Posterior vena cava (tissue), 2 donors: ENCODE measurements around the gene JSRP1. TPM values are rescaled to one million over a fixed set of nuclear protein-coding genes. Genes with fewer than 3 reads are reported as not detected.
A peak's percentile ranks its signal among the peaks of the same experiment; 100 is the strongest.
"Not testable (repeated sequence)": the region's sequence is repeated elsewhere in the genome, so short reads cannot be mapped to it uniquely, and the experiment has no call there.

Experiments
- DNase-seq: peaks from one replicate; pipeline ENCODE4 v3.0.0-alpha.2; 2020; ENCODE audit warnings: low spot score
- intact Hi-C, 2 donors: fragments of 100-400 bp; cut with DNase I; formaldehyde crosslinking; loops; one replicate each; pipeline versions ENCODE4 v1.14.1 to v1.14.2; 2022 to 2023
- total RNA-seq, 2 donors: library from RNA; stranded (reverse); fragmentation: NEBNext Ultra II Directional; extraction: Animal tissue kit (Norgen Biotek cat#: 25700); gene quantifications; one replicate each; pipeline ENCODE4 v1.2.1, GENCODE V29; 2021
- donor health status: DM: yes; HTN: yes; CAD: no.
- donor health status: DM: yes; HTN: yes; CAD: no.

Gene JSRP1
- total RNA-seq, 2 donors from 2014 or later, result not detected

DNA sequence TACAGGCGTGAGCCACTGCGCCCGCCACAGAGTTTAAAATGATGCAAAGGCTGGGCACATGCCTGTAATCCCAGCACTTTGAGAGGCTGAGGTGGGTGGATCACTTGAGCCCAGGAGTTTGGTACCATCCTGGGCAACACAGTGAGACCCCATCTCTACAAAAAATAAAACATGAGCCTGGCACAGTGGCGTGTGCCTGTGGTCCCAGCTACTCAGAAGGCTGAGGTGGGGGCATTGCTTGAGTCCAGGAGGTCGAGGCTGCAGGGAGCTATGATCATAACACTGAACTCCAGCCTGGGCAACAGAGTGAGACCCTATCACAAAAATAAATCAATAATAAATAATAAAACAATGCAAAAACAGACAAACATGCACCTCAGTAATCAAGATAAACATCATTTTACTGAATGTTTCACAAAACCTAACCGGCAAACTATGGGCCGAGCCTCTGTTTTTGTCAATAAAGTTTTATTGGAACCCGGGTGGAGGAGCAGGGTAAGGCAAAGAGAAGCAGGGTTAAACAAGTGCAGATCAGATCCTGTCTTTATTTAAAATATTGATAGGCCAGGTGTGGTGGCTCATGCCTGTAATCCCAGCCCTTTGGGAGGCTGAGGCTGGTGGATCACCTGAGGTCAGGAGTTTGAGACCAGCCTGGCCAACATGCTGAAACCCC, 27.8 kb upstream of the JSRP1 start:
- intact Hi-C loops, result no loop called here
- DNase-seq, result no peak

GRCh38 chr19:2282862-2283237, 26.6 kb upstream of the JSRP1 start:
- intact Hi-C loops, result no loop called here

DNA sequence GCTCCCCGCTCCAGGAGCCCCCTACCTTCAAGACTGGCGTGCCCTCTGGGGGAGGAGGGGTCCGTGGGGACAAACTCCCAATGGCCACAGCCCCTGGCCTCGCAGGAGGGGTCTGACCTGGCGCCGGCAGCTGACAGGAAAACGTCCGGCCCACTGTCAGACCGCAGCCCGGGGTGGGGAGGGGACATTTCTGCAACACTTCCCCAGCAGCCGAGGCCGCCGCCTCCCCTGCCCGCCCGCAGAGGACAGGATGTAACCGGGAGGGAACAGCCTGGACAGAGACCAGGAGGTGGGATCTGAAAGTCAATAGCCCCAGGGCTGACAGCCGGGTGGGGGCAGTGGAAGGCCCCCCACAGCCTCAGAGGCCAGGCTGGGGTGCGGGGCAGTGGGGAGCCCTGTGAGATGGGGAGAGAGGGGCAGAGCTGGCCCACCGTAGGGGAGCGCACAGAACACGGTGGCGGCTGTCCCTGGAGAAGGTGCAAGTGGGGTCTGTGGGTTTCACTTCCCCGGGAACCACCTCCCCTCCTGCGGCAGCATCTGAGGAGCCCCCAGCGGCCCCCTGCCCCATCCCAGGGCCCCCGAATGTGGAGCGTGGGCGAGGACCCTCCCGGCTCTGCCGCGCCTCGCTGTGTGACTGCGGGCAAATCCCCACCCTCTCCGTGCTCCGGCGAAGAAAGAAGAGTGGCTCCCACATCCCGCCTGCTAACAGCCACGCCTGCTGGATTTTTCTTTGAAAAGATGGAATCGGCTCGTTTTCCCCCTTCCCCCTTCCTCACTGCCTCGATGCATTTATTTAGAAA, 26.0 kb upstream of the JSRP1 start, which contains the start of gene PEAK3:
Gene PEAK3 (minus strand): TSS at position 114 of the 800 bp plus-strand sequence. CDS start 1,244 bp downstream, outside the sequence.
- intact Hi-C loops, result no loop called here
- peak; percentile 95 for DNase-seq

More at GRCh38 chr19:2282862-2283237, 26.6 kb upstream of the JSRP1 start:
- DNase-seq, result no peak

GRCh38 chr19:2281265-2282061, 25.2 kb upstream of the JSRP1 start:
- DNase-seq, intact Hi-C loops: not testable (repeated sequence)

GRCh38 chr19:2280633-2281264, 24.5 kb upstream of the JSRP1 start:
- intact Hi-C loops, result no loop called here
- DNase-seq, result no peak

DNA sequence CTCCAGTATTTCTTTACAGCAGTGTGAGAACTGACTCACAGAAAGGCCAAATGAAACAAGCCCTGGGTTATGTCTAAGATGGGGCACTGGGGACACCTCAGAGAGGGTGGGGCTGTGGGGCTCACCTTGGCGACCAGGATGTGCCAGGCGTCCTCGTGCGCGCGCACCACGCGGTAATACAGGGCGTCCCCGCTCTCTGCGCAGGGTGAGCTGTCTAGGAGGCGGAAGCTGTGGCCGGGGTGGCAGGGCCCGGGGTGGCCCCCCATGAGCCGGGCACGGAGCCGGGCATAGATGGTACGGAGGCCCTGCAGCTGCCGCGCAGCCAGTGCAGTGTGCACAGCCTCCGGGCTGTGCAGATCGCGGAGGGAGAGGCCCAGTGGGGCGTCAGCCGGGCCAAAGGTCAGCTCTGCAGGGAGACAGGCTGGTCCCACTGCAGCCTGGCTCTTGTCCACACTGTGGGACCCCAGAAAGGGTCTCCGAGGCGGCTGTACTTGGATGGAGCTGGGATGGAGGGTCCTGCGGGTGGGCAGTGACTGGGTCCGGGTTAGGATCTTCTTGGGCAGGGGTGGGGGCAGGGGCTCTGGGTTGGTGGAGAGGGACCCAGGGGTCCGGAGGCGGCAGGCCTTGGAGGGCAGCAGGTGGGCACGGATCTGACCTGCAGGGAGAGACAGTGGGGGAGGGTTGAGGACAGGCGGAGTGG, 22.4 kb upstream of the JSRP1 start:
- no peak for DNase-seq
- intact Hi-C loops, result loop anchor here in 1 of 2 donors (5.0 kb wide), 1 partner anchor 114 kb away; no protein-coding TSS in a partner anchor

GRCh38 chr19:2277138-2277537, 20.9 kb upstream of the JSRP1 start:
- no peak for DNase-seq
- intact Hi-C loops, result loop anchor here in 1 of 2 donors (5.0 kb wide), 1 partner anchor 115 kb away; no protein-coding TSS in a partner anchor

DNA sequence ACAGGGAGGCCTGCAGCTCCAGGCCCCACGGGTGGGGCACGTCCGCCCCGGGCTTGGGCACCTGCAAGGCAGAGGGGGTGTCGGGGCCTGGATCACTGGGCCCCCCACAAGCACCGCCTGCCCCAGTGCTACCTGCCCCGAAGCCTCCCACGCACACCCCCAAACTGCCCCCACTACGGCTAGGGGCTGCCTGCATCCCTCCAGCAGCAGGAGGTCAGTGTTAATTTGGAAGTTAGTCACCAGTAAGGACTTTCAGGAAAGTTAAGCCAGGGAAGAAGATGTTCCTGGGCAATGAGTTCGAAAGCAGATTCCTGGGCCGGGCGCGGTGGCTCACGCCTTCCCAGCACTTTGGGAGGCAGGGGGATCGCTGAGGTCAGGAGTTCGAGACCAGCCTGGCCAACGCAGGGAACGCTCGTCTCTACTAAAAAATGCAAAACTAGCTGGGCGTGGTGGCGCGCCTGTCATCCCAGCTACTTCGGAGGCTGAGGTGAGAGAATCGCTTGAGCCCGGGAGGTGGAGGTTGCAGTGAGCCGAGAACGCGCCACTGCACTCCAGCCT, 20.3 kb upstream of the JSRP1 start:
- intact Hi-C loops, result loop anchor here in 1 of 2 donors (5.0 kb wide), 1 partner anchor 116 kb away; no protein-coding TSS in a partner anchor
- DNase-seq, result no peak

DNA sequence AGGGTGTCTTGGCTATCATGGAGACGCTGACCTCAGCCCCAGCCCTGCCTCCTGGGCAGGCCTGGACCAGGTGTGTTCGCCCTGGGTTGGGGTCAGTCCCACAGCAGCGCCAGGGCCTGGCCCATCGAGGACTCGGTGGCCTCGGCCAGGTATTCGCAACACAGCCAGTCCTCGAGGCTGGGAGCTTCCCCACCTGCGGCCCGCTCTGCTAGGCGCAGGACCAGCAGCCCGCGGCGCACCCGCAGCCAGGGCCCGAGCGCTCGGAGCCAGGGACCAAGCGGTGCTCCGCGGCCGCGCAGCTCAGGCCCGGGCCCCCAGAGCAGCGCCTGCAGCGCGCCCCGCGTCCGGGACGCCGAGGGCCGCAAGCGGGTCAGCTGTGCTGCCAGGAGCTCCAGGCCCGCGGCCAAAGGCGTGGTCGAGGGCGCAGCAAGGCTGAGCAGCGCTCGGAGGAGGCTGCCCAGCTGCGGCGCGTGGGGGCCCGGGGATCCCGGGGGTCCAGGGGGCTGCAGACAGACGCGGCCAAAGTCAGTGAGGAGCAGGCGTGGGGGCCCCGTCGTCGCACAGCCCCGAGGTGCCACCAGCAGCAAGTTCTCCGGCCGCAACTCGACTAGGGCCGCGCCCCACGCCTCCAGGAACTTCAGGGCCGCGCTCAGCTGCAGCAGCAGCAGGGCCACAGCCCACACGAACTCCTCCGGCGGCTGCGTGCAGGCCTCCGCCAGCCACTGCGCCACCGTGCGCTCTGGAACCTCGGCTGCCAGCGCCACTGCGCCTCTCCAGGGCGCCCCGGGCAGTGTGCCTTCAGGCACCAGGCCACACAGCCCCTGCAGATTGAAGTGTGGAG, 19.6 kb upstream of the JSRP1 start:
- intact Hi-C loops, result loop anchor here in 1 of 2 donors (5.0 kb wide), 1 partner anchor 116 kb away; no protein-coding TSS in a partner anchor
- no peak for DNase-seq

DNA sequence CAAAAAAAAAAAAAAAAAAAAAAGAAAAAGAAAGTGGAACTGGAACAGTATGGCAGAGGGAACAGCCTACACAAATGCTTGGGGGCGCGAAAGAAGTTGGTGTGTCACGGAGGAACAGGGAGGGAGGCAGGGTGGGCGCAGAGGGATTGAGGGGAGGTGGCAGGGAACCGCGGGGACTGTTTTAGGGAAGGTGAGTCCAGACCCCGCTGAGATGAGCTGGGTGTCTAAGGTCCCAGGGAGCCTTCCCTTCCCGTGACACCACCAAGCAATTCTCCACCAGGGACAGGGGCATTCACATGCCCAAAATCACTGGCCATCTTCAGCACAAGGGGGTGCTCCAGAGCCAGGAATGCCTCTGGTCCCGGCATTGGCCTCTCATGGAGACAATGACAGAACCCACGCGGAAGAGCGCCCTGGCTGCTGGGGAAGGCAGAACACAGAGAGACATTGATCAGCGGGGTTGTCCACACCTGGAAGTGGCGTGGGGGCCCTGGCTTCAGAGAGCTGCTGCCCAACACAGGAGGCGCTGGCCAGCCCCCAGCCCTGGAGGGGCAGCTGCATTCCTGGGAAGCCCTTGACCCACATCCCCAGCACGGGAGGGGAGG, 18.8 kb upstream of the JSRP1 start:
- intact Hi-C loops, result loop anchor here in 1 of 2 donors (5.0 kb wide), 1 partner anchor 117 kb away; no protein-coding TSS in a partner anchor
- peak; percentile 90 for DNase-seq

GRCh38 chr19:2274185-2274711, 18.0 kb upstream of the JSRP1 start:
- intact Hi-C loops, result no loop called here

GRCh38 chr19:2273356-2274184, 17.4 kb upstream of the JSRP1 start:
- intact Hi-C loops, result loop anchor here in 1 of 2 donors (2.0 kb wide), 2 partner anchors 33 to 117 kb away; no protein-coding TSS in a partner anchor
- peak; percentile 92 for DNase-seq

More at GRCh38 chr19:2274185-2274711, 18.0 kb upstream of the JSRP1 start:
- no peak for DNase-seq

DNA sequence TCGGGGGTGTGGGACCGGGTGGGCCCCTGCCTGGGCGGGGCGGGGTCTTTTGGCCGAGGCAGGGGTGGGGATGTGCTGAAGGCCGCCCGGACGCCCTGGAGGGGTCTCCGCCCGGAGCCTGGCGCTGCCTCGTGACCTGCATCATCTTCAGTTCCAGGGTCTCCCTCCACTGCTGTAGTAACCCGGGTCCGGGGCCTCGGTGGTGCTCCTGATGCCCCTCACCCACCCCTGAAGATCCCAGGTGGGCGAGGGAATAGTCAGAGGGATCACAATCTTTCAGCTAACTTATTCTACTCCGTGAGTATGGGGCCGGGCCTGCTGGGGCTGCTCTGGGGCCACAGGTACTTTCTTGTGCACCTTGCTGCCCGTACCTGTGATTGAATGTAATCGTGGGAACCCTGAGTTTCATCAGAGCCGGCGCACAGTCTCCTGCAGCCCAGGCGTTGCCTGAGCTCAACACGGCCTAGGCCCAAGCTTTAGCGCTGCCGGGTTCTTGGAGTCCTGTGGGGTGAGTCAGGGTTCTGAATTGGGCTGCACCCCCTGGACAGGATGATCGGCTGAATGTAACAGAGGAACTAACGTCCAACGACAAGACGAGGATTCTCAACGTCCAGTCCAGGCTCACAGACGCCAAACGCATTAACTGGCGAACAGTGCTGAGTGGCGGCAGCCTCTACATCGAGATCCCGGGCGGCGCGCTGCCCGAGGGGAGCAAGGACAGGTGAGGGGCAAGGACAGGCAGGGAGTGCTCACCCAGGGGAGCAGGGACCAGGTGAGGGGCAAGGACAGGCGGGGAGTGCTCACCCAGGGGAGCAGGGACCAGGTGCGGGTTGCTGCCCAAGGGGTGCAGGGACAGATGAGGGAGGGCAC, 15.3 kb upstream of the JSRP1 start:
- peak; percentile 88 for DNase-seq
- intact Hi-C loops, result loop anchor here in 1 of 2 donors (2.0 kb wide), 2 partner anchors 31 to 115 kb away; no protein-coding TSS in a partner anchor

- intact Hi-C loops, result no loop called here
- DNase-seq, result peak; percentile 97
Observed at GRCh38 chr19:2270423-2271233, 14.4 kb upstream of the JSRP1 start.
